ENCODE data around the gene KATNAL2.

KATNAL2 gene

GRCh38 chr18:47095810-47096209 is 178.4 kb downstream of the KATNAL2 start:
- no peak overlapping the region for H3K4me3 ChIP-seq (replicated peaks; ENCODE audit: low read depth, low read length)
- H3K27me3 ChIP-seq (replicated peaks; ENCODE audit: control insufficient read depth, insufficient read depth, low read length) = no peaks in the 10 kb centered on the region
- no peak for TF ChIP-seq CTCF (IDR thresholded peaks at IDR 0.05; ENCODE audit: insufficient read depth, low read length, poor library complexity, severe bottlenecking)
- no peak for DNase-seq (ENCODE audit: extremely low read depth, insufficient read length)
- no peaks in the 10 kb centered on the region for H3K36me3 ChIP-seq (ENCODE audit: control insufficient read depth, insufficient read depth, low read length)

- peak; percentile 77 for TF ChIP-seq CTCF (IDR thresholded peaks at IDR 0.05; ENCODE audit: insufficient read depth, low read length, poor library complexity, severe bottlenecking)
- H3K4me3 ChIP-seq (replicated peaks; ENCODE audit: low read depth, low read length) = no peak overlapping the region
- no peaks in the 10 kb centered on the region for H3K27me3 ChIP-seq (replicated peaks; ENCODE audit: control insufficient read depth, insufficient read depth, low read length)
- no peaks in the 10 kb centered on the region for H3K36me3 ChIP-seq (ENCODE audit: control insufficient read depth, insufficient read depth, low read length)
- DNase-seq (ENCODE audit: extremely low read depth, insufficient read length) = no peak
Observed at GRCh38 chr18:47100212-47100831, 182.9 kb downstream of the KATNAL2 start.

- TF ChIP-seq CTCF (IDR thresholded peaks at IDR 0.05; ENCODE audit: insufficient read depth, low read length, poor library complexity, severe bottlenecking) = no peak
- DNase-seq (ENCODE audit: extremely low read depth, insufficient read length) = no peak
- no peak overlapping the region for H3K4me3 ChIP-seq (replicated peaks; ENCODE audit: low read depth, low read length)
- no peaks in the 10 kb centered on the region for H3K27me3 ChIP-seq (replicated peaks; ENCODE audit: control insufficient read depth, insufficient read depth, low read length)
- H3K36me3 ChIP-seq (ENCODE audit: control insufficient read depth, insufficient read depth, low read length) = peaks cover 3% of the 10 kb centered on the region
Observed at GRCh38 chr18:47108373-47108772, 191.0 kb downstream of the KATNAL2 start.

GRCh38 chr18:47108998-47109405 is 191.6 kb downstream of the KATNAL2 start:
- Histone ChIP-seq H3K27me3 (replicated peaks; ENCODE audit: control insufficient read depth, insufficient read depth, low read length) (no peaks in the 10 kb centered on the region), H3K36me3 (ENCODE audit: control insufficient read depth, insufficient read depth, low read length) (peaks cover 5% of the 10 kb centered on the region), H3K4me3 (replicated peaks; ENCODE audit: low read depth, low read length) (no peak overlapping the region)
- no peak for TF ChIP-seq CTCF (IDR thresholded peaks at IDR 0.05; ENCODE audit: insufficient read depth, low read length, poor library complexity, severe bottlenecking)
- DNase-seq (ENCODE audit: extremely low read depth, insufficient read length) = no peak

GRCh38 chr18:47109720-47110119 is 192.3 kb downstream of the KATNAL2 start:
- Histone ChIP-seq H3K4me3 (replicated peaks; ENCODE audit: low read depth, low read length) (no peak overlapping the region), H3K36me3 (ENCODE audit: control insufficient read depth, insufficient read depth, low read length) (peaks cover 5% of the 10 kb centered on the region), H3K27me3 (replicated peaks; ENCODE audit: control insufficient read depth, insufficient read depth, low read length) (no peaks in the 10 kb centered on the region)
- no peak for TF ChIP-seq CTCF (IDR thresholded peaks at IDR 0.05; ENCODE audit: insufficient read depth, low read length, poor library complexity, severe bottlenecking)
- no peak for DNase-seq (ENCODE audit: extremely low read depth, insufficient read length)
